GM18858 (cell line): ENCODE measurements around the gene HLA-DMB.

Experiments used
- ATAC-seq: cut with Tn5 transposase; IDR thresholded peaks from one replicate; pipeline ENCODE4 v1.9.1; 2021; ENCODE audit not compliant: unreplicated experiment

HLA-DMB gene

DNA sequence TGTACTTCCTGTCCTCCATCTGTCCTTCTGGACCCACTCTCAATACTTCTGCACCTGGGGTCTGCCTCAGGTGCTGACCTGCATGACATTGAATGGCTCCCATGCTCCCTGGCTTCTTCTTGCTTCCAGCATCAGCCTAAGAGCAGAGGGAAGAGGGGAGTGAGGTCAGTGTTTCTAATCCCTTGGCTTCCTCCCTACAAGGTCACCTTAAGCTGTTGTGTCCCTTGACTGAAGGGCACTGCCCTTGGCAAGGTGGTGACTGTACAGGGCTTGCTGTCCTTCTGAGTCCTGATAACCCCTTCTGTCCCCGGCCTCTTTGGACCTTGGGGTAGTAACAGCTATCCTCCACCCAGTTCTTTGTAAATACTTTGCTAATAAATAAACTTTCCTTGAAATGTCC is 9.6 kb downstream of the HLA-DMB start:
- no peak for ATAC-seq

DNA sequence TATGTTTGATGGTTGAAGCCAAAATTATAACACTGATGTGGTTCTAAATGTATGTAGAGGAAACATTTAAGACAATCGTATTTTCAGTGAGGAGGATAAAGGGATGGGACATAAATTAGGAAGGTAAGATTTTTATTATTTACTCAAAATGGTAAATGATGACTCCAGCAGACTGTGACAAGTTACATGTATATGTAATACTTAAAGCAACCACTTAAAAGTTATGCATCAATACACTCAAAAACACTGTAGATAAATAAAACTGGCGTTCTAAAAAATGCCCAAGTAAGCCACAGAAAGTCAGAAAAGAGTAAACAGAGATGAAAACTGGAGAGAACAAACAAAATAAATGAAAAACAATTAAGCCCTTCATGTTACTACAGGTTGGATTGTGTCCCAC is 18.7 kb downstream of the HLA-DMB start:
- ATAC-seq = no peak

DNA sequence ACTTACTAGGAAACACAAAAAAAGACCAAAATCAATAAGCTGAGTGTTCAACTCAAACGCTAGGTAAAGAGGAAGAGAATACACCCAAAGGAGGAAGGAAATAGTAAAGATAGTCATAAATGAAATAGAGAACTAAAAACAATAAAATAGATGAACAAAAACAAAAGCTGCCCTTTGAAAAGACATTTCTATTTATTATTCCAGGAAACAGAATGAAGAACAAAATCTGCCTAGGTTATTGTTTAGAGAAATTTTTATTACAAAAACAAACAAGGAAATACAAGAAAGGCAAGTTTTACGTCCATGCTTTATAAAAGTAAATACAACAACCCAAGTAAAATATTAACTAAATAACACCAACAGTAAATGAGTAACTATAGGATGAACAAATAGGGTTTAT is 20.1 kb downstream of the HLA-DMB start:
- no peak for ATAC-seq

DNA sequence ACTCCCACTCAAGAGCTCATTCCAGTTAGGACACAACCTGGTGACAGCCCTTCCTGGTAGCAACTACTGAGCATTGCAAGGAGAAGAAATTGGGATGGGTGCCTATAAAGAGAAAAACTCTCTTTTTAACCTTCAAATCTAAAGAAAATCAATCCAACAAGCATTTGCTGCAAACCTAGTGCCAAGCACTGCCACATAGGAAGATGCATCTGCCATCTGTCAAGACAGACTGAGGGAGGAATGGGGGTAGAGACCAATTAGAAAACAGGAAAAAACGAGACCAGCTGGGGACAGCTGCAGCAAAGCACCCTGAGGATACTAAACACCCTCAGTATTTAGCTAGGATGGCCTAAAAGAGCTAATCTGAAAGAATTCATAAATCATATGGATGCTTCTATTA is 27.9 kb downstream of the HLA-DMB start:
- ATAC-seq = no peak

DNA sequence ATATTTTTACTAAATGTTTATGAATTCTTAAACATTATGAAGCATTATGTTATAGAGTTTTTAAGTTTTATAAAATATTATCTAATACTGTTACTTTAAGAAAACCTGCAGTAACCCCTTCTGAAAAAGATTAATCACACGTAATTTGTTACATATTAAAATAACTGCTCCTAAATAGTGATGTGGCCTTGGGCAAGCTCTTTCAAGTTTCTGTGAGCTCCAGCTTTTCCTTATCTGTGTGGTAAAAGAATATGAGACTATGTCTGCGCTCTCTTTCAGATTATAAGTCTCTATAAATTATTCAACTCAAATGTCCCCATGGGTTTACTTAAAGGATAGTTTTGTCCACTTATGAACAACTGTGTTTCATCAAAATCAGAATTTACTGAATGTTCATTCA is 31.9 kb downstream of the HLA-DMB start:
- ATAC-seq = no peak

DNA sequence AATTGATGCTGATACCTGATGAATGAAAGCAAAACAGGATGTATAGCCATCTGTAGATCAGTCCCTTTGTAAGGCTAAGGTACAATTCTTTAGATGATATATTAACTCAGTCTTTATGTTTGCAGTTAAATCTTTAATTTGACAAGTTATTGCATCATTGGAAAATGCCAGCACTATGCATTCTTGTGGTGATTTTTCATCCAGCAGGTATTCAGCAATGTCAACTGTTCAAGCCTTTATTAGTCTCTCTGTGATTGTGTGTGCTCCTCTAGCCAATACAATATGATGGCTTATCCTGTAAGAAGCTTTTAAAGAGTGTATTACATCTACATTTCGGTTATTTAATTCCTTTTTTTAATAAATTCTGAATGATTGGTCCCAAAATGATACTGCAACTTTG is 34.3 kb downstream of the HLA-DMB start:
- ATAC-seq = no peak

DNA sequence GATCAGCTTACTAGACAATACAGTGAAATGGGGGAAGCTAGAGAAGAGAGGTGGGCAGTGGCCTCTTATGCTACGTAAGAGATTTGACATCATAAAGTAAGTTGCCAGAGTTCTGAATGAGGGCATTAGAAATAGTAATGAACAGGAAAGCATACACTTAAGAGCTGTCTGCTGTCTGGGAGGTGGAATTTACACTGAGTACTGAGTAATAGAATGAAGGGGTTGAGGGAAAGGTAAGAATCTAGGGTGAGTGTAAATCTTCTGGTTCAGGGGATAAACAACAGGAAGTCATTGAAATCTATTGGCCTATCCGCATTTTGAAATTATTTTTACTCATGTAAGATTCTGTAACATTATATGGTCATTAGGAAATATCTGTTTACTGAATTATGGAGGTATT is 35.8 kb downstream of the HLA-DMB start:
- no peak for ATAC-seq

DNA sequence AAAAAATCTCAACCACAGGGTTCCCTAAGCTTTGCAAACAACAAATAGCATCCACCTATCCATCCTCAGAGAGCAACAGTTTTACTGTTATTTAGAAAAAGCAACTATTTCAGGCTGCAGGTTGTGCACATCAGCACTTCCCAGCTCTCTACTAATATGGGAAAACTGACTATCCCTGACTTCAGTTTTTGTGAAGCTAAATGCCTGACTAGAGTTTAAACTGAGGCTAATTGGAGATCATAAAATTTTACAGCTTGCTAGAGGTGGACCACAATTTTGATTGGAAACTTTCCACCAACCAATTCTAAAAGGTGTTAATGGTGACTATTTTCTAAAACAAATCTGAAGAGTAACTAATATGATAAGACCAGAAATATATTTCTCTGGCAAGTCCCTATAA is 36.9 kb downstream of the HLA-DMB start:
- ATAC-seq = no peak

- ATAC-seq = no peak
Observed at GRCh38 chr6:32895006-32895345, 45.9 kb downstream of the HLA-DMB start.

- ATAC-seq = peak; percentile 95
Observed at GRCh38 chr6:32894085-32895005, 46.5 kb downstream of the HLA-DMB start.

- ATAC-seq = no peak
Observed at GRCh38 chr6:32890831-32891230, 50.0 kb downstream of the HLA-DMB start.

- no peak for ATAC-seq
Observed at GRCh38 chr6:32889533-32889932, 51.3 kb downstream of the HLA-DMB start.

DNA sequence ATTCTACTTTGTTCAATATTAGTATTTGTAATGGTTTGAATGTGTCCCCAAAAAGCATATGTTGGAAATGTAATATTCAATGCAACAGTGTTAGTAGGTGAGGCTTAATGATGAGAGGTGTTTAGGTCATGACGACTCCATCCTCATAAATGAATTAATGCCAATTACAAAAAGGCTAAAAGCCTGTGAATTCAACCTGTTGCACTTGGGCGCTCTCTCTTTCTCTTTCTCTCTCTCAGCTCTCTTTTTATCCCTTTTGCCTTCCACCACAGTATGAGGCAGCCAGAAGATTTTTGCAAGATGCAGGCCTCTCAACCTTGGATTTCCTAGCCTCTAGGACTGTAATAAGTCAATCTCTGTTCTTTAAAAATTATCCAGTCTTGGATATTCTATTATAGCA is 52.3 kb downstream of the HLA-DMB start:
- ATAC-seq = no peak

GRCh38 chr6:32887616-32888015 is 53.2 kb downstream of the HLA-DMB start:
- no peak for ATAC-seq

DNA sequence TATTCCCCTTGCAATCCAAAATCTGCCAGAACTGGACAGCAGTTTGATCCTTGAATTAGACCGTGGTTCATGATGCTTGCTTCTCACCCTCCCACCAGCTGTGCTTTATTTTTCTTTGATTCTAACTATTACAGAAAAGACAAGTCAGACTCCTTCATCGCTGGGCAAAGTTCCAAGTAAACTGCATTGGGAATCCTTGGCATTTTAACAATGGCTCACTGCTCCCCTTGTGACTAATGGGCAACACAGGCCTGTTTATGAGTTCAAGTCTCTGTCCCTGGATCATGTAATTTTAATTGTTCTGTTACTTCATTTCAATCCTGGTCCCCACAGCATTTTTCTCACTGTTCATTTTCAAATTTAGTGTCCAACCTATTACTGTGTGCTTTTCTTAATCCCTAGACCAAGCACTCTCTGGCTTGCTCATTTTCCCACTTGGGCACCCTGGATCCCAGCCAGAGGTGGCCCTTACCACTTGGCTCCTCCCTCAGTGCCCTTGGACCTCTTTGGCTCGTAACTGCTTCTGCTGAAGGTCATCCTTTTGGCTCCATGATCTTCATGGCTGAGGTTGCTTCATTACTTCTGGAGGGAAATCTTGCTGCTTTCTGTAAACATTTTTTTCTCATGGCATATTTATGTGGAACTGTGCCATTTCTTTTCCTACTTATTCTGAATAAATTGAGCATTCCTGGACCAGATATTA is 54.0 kb downstream of the HLA-DMB start:
- no peak for ATAC-seq

GRCh38 chr6:32885698-32886286 is 55.0 kb downstream of the HLA-DMB start:
- ATAC-seq = no peak
